ENCODE measurements around the gene CCDC13.
A peak's percentile ranks its signal among the peaks of the same experiment; 100 is the strongest.

CCDC13 gene

GRCh38 chr3:42796332-42796885, 23.4 kb upstream of the CCDC13 start:
- DNase-seq (ENCODE audit: low spot score) = no peak

- no peak for DNase-seq (ENCODE audit: low spot score)
Observed at GRCh38 chr3:42795621-42796181, 22.6 kb upstream of the CCDC13 start.

GRCh38 chr3:42790714-42791229, 17.7 kb upstream of the CCDC13 start:
- no peak for DNase-seq (ENCODE audit: low spot score)

- DNase-seq (ENCODE audit: low spot score) = no peak
Observed at GRCh38 chr3:42786631-42787030, 13.6 kb upstream of the CCDC13 start.

- DNase-seq (ENCODE audit: low spot score) = no peak
Observed at GRCh38 chr3:42786212-42786611, 13.2 kb upstream of the CCDC13 start.

GRCh38 chr3:42780892-42781700, 8.0 kb upstream of the CCDC13 start:
- peak; percentile 81 for DNase-seq (ENCODE audit: low spot score)

GRCh38 chr3:42780398-42780797, 7.3 kb upstream of the CCDC13 start:
- DNase-seq (ENCODE audit: low spot score) = no peak

- DNase-seq (ENCODE audit: low spot score) = no peak
Observed at GRCh38 chr3:42778644-42779043, 5.6 kb upstream of the CCDC13 start.

GRCh38 chr3:42773409-42773751, 327 bp upstream of the CCDC13 start:
- no peak for DNase-seq (ENCODE audit: low spot score)

- DNase-seq (ENCODE audit: low spot score) = no peak
Observed at GRCh38 chr3:42771271-42771670, 1.8 kb downstream of the CCDC13 start.

GRCh38 chr3:42769477-42770131, 3.4 kb downstream of the CCDC13 start:
- DNase-seq (ENCODE audit: low spot score) = no peak

- DNase-seq (ENCODE audit: low spot score) = no peak
Observed at GRCh38 chr3:42764561-42765295, 8.3 kb downstream of the CCDC13 start.

GRCh38 chr3:42764115-42764514, 8.9 kb downstream of the CCDC13 start:
- no peak for DNase-seq (ENCODE audit: low spot score)

- peak; percentile 25 for DNase-seq (ENCODE audit: low spot score)
Observed at GRCh38 chr3:42763021-42763420, 10.0 kb downstream of the CCDC13 start.

- no peak for DNase-seq (ENCODE audit: low spot score)
Observed at GRCh38 chr3:42762046-42762724, 10.9 kb downstream of the CCDC13 start.

- no peak for DNase-seq (ENCODE audit: low spot score)
Observed at GRCh38 chr3:42758126-42758525, 14.9 kb downstream of the CCDC13 start.

GRCh38 chr3:42756681-42757213, 16.3 kb downstream of the CCDC13 start:
- DNase-seq (ENCODE audit: low spot score) = no peak

GRCh38 chr3:42755681-42756578, 17.1 kb downstream of the CCDC13 start:
- peak; percentile 31 for DNase-seq (ENCODE audit: low spot score)

GRCh38 chr3:42753757-42754156, 19.3 kb downstream of the CCDC13 start:
- no peak for DNase-seq (ENCODE audit: low spot score)

- DNase-seq (ENCODE audit: low spot score) = no peak
Observed at GRCh38 chr3:42752961-42753360, 20.1 kb downstream of the CCDC13 start.

All from NAMALWA (cell line).